Measurements from ENCODE around the gene RPGRIP1L.

Gene RPGRIP1L

GRCh38 chr16:53598511-53599275 is 105.0 kb downstream of the RPGRIP1L start:
- DNase-seq = no peak

- no peak for DNase-seq
These were observed 105.9 kb downstream of the RPGRIP1L start for GRCh38 chr16:53597776-53598175.

- DNase-seq = no peak
These were observed 115.5 kb downstream of the RPGRIP1L start for GRCh38 chr16:53588081-53588648.

DNA sequence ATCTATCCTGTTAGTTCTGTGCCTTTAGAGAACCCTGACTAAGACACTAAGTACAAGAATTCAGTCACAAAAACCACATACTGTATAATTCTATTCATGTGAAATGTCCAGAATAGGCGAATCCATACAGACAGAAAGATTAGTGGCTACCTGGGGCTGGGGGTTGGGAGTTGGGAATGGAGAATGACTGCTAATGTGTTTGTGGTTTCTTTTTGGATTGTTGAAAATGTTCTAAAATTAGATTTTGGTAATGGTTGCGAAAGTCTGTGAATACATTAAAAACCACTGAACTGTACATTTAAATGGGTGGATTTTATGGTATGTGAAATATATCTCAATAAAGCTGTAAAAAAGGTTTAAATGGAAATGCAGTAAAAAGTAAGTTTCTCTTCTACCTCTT is 120.3 kb downstream of the RPGRIP1L start:
- DNase-seq = no peak

GRCh38 chr16:53581784-53582183 is 121.9 kb downstream of the RPGRIP1L start:
- DNase-seq = no peak

DNA sequence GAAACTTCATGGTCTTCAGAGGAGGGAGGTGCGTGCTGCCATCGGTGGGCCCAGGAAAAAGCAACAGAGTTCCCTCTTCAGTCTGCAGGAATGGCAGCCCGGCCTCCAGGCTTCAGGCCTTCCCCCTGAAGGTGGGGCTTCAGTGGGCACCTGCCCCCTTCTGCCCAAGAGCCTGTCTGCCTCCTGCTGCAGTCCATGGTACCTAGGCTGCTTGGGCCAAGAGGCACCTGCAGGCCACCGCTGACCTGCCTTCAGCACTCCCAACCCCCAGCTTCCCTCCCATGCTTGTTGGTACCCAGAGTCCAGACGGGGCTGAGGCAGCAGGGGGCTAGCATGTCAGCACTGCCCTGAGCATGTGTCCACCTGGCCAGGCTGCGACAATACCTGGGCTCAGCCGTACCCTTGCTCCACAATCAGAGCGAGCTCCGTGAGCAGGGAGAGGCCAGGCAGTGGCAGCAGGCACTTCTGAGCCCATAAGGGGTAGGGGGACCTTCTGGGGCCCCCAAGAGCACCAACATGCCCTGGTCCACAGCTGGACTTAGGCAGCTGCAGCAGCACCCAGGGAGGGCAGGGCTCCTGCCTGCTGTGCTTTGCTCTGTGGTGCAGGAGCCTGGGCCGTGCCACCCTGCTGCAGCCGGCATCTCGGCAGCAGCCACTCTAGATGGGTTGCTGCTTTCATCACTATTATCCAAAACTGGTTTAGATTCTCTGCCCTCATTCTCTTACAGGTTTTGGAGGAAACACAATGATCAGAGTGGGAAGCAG is 123.4 kb downstream of the RPGRIP1L start:
- no peak for DNase-seq

DNA sequence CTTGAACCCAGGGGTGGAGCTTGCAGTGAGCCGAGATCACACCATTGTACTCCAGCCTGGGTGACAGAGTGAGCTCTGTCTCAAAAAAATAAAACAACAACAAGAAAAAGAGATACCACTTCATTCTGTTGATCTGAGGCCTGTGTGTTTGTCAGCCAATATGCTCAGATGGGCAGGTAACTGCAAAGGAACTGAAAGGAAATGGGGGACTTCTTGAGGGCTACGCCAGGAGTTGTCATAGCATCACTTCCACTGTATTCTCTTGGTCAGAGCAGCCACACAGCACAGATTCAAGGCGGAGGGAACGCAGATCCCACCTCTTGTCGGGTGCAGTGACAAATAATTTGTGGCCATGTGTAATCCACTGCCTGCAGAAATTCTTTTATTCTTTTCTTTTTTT is 126.8 kb downstream of the RPGRIP1L start:
- no peak for DNase-seq

DNA sequence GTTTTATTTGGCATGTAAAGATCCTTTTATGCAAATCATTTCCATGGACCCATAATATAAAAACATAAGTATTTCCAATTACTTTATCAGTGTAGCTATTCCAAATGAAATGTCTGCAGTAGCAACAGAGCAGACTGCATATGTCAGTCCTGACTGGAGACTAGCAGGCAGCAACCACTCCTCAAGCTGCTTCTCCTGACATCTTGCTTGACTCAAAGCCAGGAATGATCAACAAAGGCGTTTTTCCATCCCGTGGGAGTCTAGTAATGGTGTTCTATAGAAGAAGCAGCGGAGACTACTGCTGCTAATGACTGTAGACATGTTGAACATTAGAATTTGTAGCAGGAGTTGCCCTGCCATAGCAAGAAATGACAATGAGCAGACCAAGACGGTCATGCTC is 127.4 kb downstream of the RPGRIP1L start:
- DNase-seq = no peak

GRCh38 chr16:53571763-53572162 is 131.9 kb downstream of the RPGRIP1L start:
- no peak for DNase-seq

GRCh38 chr16:53566552-53567245 is 137.0 kb downstream of the RPGRIP1L start:
- peak; percentile 69 for DNase-seq

DNA sequence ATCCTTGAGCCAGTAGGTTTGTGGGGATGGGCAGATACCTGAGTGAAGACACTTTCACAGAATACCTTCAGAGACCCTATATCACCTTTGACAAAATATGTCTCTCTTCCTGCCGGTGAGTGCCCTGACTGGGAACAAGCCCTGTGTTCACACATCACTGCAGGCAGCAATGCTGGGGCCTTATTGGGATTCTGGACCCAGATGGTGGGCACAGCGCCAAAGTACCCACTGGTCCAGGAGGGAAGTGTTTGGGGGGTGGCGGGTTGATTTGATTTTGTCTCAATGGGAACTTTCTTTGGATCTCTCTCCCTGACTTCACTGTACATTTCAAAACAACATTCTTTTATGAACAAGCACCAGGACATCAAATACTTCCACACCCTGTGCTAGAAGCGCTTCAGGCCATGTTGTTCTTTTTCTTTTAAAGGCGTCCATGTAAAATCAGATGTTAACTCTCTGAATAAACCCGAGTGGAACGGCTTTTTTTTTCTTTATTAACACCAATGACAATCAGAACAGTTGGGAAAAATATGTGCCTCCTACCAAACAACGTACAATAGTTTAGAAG is 138.3 kb downstream of the RPGRIP1L start:
- DNase-seq = no peak

DNA sequence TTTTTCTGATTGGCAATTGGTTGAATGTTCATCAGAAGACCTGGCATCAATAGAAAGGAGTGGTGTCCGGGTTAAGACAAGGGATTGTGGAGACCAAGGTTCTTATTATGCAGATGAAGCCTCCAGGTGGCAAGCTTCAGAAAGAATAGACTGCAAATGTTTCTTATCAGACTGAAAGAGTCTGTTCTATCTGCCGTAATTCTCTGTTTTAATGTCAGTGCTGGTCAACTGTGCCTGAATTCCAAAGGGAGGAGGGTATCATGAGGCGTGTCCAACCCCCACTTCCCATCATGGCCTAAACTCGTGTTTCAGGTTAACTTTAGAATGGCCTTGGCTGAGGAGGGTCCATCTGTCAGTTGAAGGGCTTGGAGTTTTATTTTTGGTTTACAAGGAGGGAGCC is 140.2 kb downstream of the RPGRIP1L start:
- no peak for DNase-seq

- no peak for DNase-seq
These were observed 142.4 kb downstream of the RPGRIP1L start for GRCh38 chr16:53561101-53561888.

- DNase-seq = no peak
These were observed 144.2 kb downstream of the RPGRIP1L start for GRCh38 chr16:53559270-53559951.

DNA sequence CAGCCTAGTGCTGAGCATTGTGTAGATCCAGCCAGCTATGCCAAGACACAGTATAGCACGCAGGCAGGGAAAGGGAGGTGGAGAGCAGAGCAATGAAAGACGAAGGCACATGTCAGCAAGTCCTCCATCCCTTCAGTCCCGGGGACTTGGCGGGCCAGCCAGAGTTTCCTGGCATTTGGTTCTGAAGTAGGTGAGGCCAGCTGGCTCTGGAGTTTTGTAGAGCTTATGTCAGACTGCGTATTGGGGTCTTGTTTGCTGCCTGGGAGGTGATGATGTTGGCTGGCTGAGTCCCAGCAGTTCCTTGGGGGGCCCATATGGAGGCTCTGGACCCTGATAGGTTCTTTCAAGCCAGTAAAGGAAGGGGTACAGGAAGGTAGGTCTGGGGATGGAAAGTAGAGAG is 144.9 kb downstream of the RPGRIP1L start:
- no peak for DNase-seq

GRCh38 chr16:53556521-53556920 is 147.1 kb downstream of the RPGRIP1L start:
- DNase-seq = no peak

DNA sequence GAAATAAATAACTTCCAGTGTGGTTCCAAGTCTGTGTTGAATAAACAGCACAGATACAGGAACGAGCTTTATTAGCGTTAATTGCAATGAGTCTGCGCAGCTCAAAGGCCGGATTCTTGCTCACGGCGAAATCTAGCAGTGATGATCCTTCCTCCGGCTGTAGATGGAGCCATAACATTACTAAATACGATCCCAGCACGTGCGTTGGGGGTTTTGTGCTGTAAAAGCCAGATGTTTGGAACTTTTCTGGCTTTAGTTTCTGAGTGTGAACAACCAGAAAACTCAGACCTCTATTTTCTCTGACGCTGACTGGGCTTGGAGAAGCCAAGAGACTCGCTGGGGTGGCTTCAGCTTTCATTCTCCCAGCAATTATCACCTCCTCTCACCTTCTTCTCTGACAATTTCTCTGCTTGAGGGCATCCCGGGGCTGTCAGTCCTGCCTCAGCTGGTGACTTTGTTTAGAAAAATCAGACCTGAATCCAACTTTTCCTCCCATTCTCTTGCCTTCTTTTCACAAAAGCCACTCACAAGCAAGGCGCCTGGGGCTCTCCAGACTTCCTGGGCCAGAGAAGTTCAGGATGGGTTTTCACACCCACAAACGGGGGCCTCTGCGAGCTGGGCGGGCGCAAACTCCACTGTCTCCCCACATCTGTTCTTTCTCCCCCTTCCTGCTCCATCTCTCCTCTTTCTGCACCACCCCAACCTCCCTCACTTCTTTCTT is 153.5 kb downstream of the RPGRIP1L start:
- DNase-seq = peak; percentile 35

Measured in DMS79 (cell line).